ENCODE measurements around the gene CLEC18A.
"Not testable (repeated sequence)": the region's sequence is repeated elsewhere in the genome, so short reads cannot be mapped to it uniquely, and the experiment has no call there.

Gene CLEC18A

GRCh38 chr16:69951017-69951671 is at the start of gene CLEC18A:
CLEC18A (plus strand) TSS chr16:69951334; CDS start chr16:69951367, 33 bp downstream.
- H3K4me3 ChIP-seq (ENCODE audit: low read depth, low read length) = not testable (repeated sequence)

DNA sequence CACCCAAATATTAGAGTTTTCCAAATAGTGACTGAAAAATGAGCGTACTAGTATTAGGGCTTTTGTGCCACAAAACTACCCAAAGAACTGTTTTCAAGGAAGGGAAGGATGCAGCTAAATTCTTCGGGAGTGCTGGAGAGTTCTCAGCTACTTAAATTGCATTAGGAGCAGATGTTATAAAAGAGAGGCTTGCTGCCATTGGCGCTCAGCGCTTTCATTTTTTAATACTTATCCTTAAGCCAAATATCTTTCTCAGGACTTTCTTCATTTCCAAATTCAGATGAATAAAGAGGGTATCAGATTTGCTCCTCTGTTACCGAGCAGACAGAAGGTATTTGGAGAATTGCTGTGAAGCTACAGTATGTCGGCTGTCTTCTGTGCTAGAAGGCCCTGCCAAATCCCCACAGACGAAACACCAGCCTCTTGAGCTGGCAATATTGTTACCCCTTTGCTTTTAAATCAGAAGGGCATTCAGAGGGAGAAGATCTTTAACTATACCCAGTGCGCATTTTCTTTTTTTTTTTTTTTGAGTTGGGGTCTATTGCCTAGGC is 47.2 kb upstream of the CLEC18A start:
- DNase-seq (ENCODE audit: low read depth) = no peak

More at GRCh38 chr16:69951017-69951671, at the start of gene CLEC18A:
- DNase-seq (ENCODE audit: low read depth) = not testable (repeated sequence)

GRCh38 chr16:69904495-69905170 is 46.5 kb upstream of the CLEC18A start:
- DNase-seq (ENCODE audit: low read depth) = no peak
- no peak overlapping the region for H3K4me3 ChIP-seq (ENCODE audit: low read depth, low read length)
- TF ChIP-seq, protein P1, sequence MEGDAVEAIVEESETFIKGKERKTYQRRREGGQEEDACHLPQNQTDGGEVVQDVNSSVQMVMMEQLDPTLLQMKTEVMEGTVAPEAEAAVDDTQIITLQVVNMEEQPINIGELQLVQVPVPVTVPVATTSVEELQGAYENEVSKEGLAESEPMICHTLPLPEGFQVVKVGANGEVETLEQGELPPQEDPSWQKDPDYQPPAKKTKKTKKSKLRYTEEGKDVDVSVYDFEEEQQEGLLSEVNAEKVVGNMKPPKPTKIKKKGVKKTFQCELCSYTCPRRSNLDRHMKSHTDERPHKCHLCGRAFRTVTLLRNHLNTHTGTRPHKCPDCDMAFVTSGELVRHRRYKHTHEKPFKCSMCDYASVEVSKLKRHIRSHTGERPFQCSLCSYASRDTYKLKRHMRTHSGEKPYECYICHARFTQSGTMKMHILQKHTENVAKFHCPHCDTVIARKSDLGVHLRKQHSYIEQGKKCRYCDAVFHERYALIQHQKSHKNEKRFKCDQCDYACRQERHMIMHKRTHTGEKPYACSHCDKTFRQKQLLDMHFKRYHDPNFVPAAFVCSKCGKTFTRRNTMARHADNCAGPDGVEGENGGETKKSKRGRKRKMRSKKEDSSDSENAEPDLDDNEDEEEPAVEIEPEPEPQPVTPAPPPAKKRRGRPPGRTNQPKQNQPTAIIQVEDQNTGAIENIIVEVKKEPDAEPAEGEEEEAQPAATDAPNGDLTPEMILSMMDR (IDR thresholded peaks at IDR 0.05; ENCODE audit: insufficient read depth, low read depth, low read length, missing control alignments) = no peak

More for the DNA sequence above, 47.2 kb upstream of the CLEC18A start:
- TF ChIP-seq, protein P1 (IDR thresholded peaks at IDR 0.05; ENCODE audit: insufficient read depth, low read depth, low read length, missing control alignments) = no peak
- no peak overlapping the region for H3K4me3 ChIP-seq (ENCODE audit: low read depth, low read length)

GRCh38 chr16:69905171-69905555 is 46.0 kb upstream of the CLEC18A start:
- no peak for DNase-seq (ENCODE audit: low read depth)
- TF ChIP-seq, protein P1 (IDR thresholded peaks at IDR 0.05; ENCODE audit: insufficient read depth, low read depth, low read length, missing control alignments) = no peak

GRCh38 chr16:69906838-69907401 is 44.2 kb upstream of the CLEC18A start:
- TF ChIP-seq, protein P1 (IDR thresholded peaks at IDR 0.05; ENCODE audit: insufficient read depth, low read depth, low read length, missing control alignments) = no peak
- no peak overlapping the region for H3K4me3 ChIP-seq (ENCODE audit: low read depth, low read length)
- DNase-seq (ENCODE audit: low read depth) = no peak

More at GRCh38 chr16:69905171-69905555, 46.0 kb upstream of the CLEC18A start:
- H3K4me3 ChIP-seq (ENCODE audit: low read depth, low read length) = no peak overlapping the region

- TF ChIP-seq, protein P1 (IDR thresholded peaks at IDR 0.05; ENCODE audit: insufficient read depth, low read depth, low read length, missing control alignments) = no peak
- H3K4me3 ChIP-seq (ENCODE audit: low read depth, low read length) = no peak overlapping the region
- DNase-seq (ENCODE audit: low read depth) = no peak
Observed at GRCh38 chr16:69909043-69909442, 42.1 kb upstream of the CLEC18A start.

DNA sequence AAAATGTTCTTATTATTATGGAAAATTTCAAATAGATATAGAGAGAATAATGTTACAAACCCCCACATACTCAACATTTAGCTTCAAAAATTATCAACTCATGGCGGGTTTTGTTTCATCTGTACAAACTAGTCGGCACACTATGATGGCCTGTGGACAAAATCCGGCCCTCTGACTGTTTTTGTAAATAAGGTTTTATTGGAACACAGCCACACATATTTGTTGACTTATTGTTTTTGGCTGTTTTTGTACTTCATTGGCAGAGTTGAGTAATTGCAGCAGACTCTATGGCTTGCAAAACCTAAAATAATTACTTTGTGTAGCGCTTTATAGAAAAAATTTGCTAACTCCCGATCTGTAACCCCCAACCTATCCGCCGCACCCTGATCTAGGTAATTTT is 41.4 kb upstream of the CLEC18A start:
- TF ChIP-seq, protein P1 (IDR thresholded peaks at IDR 0.05; ENCODE audit: insufficient read depth, low read depth, low read length, missing control alignments) = no peak
- no peak for DNase-seq (ENCODE audit: low read depth)
- H3K4me3 ChIP-seq (ENCODE audit: low read depth, low read length) = no peak overlapping the region

All from GM12865 (cell line).